HCT116 (cell line): ENCODE results near the gene KRT39. TPM values are rescaled to one million over a fixed set of nuclear protein-coding genes. Genes with fewer than 3 reads are reported as not detected.
"Not testable (repeated sequence)": the region's sequence is repeated elsewhere in the genome, so short reads cannot be mapped to it uniquely, and the experiment has no call there.

Source experiments
- ATAC-seq: fragments of 200-7000 bp; cut with Tn5 transposase; 2 replicates; pipeline ENCODE4 v1.9.1; 2020; ENCODE audit warnings: mild to moderate bottlenecking, moderate library complexity
- BruUV-seq: library from RNA; stranded (reverse); fragments of 400-500 nt; replicated peaks from 2 replicates; lab custom pipeline; 2021; lab: Mats Ljungman, UMichigan
- CTCF ChIA-PET: fragments of 300-600 bp; sonication (Branson Sonifier 250); formaldehyde crosslinking; loops from one replicate; lab custom pipeline; 2021; ENCODE audit warnings: antibody characterized with exemption; lab: Charles Lee
- POLR2A ChIA-PET: fragments of 300-600, 350-600 bp; sonication (Branson Sonifier 250); formaldehyde crosslinking; loops from one replicate; lab custom pipeline; 2021; ENCODE audit warnings: antibody characterized with exemption; lab: Charles Lee
- RAD21 ChIA-PET, 2 experiments: fragments of 300-600 bp; sonication (Branson Sonifier 250); formaldehyde crosslinking; loops; one replicate each; lab custom pipeline; 2023; ENCODE audit warnings: low total read pairs in 2 of 2; ENCODE audit not compliant: uncharacterized antibody in 2 of 2, unreplicated experiment in 2 of 2, low non-redundant PET in 1 of 2; lab: Charles Lee
- DNase-seq: peaks from one replicate; pipeline ENCODE4 v3.0.0-alpha.2; 2010; ENCODE audit warnings: low read depth, low spot score
- H2AFZ ChIP-seq: fragments of 200-600 bp; shearing (Covaris generic), sonication (generic); 2 replicates; pipeline ENCODE4 v1.6.1; 2017; ENCODE audit warnings: low read depth, mixed run types, mixed read lengths, antibody characterized with exemption, low read length; ENCODE audit not compliant: poor library complexity, severe bottlenecking
- H3K27ac ChIP-seq: 2 replicates; pipeline ENCODE4 v1.5.1; 2012; ENCODE audit warnings: low read depth, low read length
- H3K27me3 ChIP-seq: fragments of 200-600 bp; sonication (generic); 2 replicates; pipeline ENCODE4 v1.6.1; 2016; ENCODE audit warnings: mixed run types, low read length, mixed read lengths; ENCODE audit not compliant: insufficient read depth
- H3K36me3 ChIP-seq, 2 experiments: fragments of 200-500 bp in 1 of 2; fragments of 200-600 bp in 1 of 2; sonication (Bioruptor generic) in 1 of 2; sonication (generic) in 1 of 2; 2 replicates each; pipeline versions ENCODE4 v1.5.1 to v1.6.1; 2014 to 2016; ENCODE audit warnings: low read length in 2 of 2, inconsistent platforms in 1 of 2, mixed read lengths in 1 of 2, mixed run types in 1 of 2; ENCODE audit not compliant: insufficient read depth in 2 of 2, control insufficient read depth in 1 of 2
- H3K4me1 ChIP-seq, 2 experiments: fragments of 200-600 bp in 1 of 2; sonication (generic) in 1 of 2; 2 replicates each; pipeline versions ENCODE4 v1.5.1 to v1.6.1; 2012 to 2017; ENCODE audit warnings: low read length in 2 of 2, inconsistent platforms in 1 of 2, mild to moderate bottlenecking in 1 of 2, mixed read lengths in 1 of 2, mixed run types in 1 of 2, moderate library complexity in 1 of 2; ENCODE audit not compliant: insufficient read depth in 2 of 2, control insufficient read depth in 1 of 2
- H3K4me2 ChIP-seq: fragments of 200-600 bp; sonication (generic); 2 replicates; pipeline ENCODE4 v1.6.1; 2017; ENCODE audit warnings: mixed run types, low read length, mixed read lengths
- H3K4me3 ChIP-seq, 2 experiments: fragments of 200-600 bp in 1 of 2; sonication (generic) in 1 of 2; replicated peaks in 1 of 2; 2 replicates each; pipeline ENCODE4 v1.5.1; 2011 to 2016; ENCODE audit warnings: low read length in 2 of 2, control low read depth in 1 of 2, low read depth in 1 of 2, mild to moderate bottlenecking in 1 of 2, mixed read lengths in 1 of 2, mixed run types in 1 of 2
- H3K79me2 ChIP-seq: fragments of 200-600 bp; sonication (generic); 2 replicates; pipeline ENCODE4 v1.6.1; 2017; ENCODE audit warnings: mild to moderate bottlenecking, mixed run types, low read length, moderate library complexity, mixed read lengths; ENCODE audit not compliant: insufficient read depth
- H3K9ac ChIP-seq: fragments of 200-600 bp; sonication (generic); 2 replicates; pipeline ENCODE4 v1.6.1; 2016; ENCODE audit warnings: low read length, mixed read lengths
- H3K9me2 ChIP-seq: fragments of 200-600 bp; sonication (generic), shearing (Covaris generic); 2 replicates; pipeline ENCODE4 v1.6.1; 2017; ENCODE audit warnings: mixed run types, mild to moderate bottlenecking, moderate library complexity; ENCODE audit not compliant: insufficient read depth
- H3K9me3 ChIP-seq, 2 experiments: fragments of 200-500 bp in 1 of 2; fragments of 200-600 bp in 1 of 2; sonication (Bioruptor generic) in 1 of 2; sonication (generic) in 1 of 2; 2 replicates each; pipeline ENCODE4 v1.6.1; 2014 to 2017; ENCODE audit warnings: low read length in 2 of 2, mixed read lengths in 2 of 2, inconsistent platforms in 1 of 2, low read depth in 1 of 2, mild to moderate bottlenecking in 1 of 2, mixed run types in 1 of 2, moderate library complexity in 1 of 2; ENCODE audit not compliant: control insufficient read depth in 1 of 2, insufficient read depth in 1 of 2
- H4K20me1 ChIP-seq: fragments of 200-600 bp; sonication (generic), shearing (Covaris generic); 2 replicates; pipeline ENCODE4 v1.6.1; 2017; ENCODE audit warnings: mixed run types, mild to moderate bottlenecking, moderate library complexity; ENCODE audit not compliant: insufficient read depth
- CEBPB ChIP-seq: IDR thresholded peaks from 2 replicates; pipeline ENCODE4 v1.6.1; 2012; ENCODE audit warnings: low read depth
- ELF1 ChIP-seq: IDR thresholded peaks from 2 replicates; pipeline ENCODE4 v1.6.1; 2012; ENCODE audit warnings: low read depth, borderline replicate concordance
- EZH2 ChIP-seq: fragments of 200-600 bp; sonication (generic); IDR thresholded peaks from 2 replicates; pipeline ENCODE4 v1.6.1; 2017; ENCODE audit warnings: antibody characterized with exemption, mixed run types
- EZH2phosphoT487 ChIP-seq: fragments of 200-600 bp; IDR thresholded peaks from 2 replicates; pipeline ENCODE4 v1.6.1; 2018; ENCODE audit warnings: antibody characterized with exemption, borderline replicate concordance
- FOSL1 ChIP-seq: IDR thresholded peaks from 2 replicates; pipeline ENCODE4 v1.6.1; 2012; ENCODE audit warnings: low read depth
- POLR2A ChIP-seq: IDR thresholded peaks from 2 replicates; pipeline ENCODE4 v1.7.0; 2011; ENCODE audit warnings: borderline replicate concordance; ENCODE audit not compliant: insufficient read depth, insufficient read length; ENCODE audit errors: extremely low read depth
- POLR2AphosphoS5 ChIP-seq: IDR thresholded peaks from 2 replicates; pipeline ENCODE4 v1.6.1; 2011; ENCODE audit warnings: mild to moderate bottlenecking, low read depth, low read length, moderate library complexity
- RAD21 ChIP-seq: IDR thresholded peaks from 2 replicates; pipeline ENCODE4 v1.6.1; 2012; ENCODE audit warnings: low read depth, mild to moderate bottlenecking
- TCF7L2 ChIP-seq: IDR thresholded peaks from 2 replicates; pipeline ENCODE4 v1.7.0; 2011; ENCODE audit warnings: borderline replicate concordance, inconsistent platforms; ENCODE audit not compliant: insufficient read depth, insufficient read length; ENCODE audit errors: extremely low read depth
- YY1 ChIP-seq: IDR thresholded peaks from 2 replicates; pipeline ENCODE4 v1.6.1; 2011; ENCODE audit warnings: low read length, low read depth, moderate library complexity, mild to moderate bottlenecking; ENCODE audit not compliant: insufficient replicate concordance; ENCODE audit errors: extremely low read depth
- ZNF274 ChIP-seq: fragments of 200-500 bp; sonication (Bioruptor generic); IDR thresholded peaks from 2 replicates; pipeline ENCODE4 v1.6.1; 2014; ENCODE audit warnings: mild to moderate bottlenecking, low read depth, low read length, inconsistent platforms
- intact Hi-C: fragments of 100-400 bp; cut with micrococcal nuclease; formaldehyde crosslinking; loops from 2 replicates; pipeline ENCODE4 v1.10.0; 2022
- total RNA-seq: library from RNA; stranded (reverse); gene quantifications from one replicate; pipeline ENCODE4 v1.2.1, GENCODE V29; 2021; ENCODE audit not compliant: unreplicated experiment
- TF ChIP-seq, protein P1 (sequence below), 3 experiments: fragments of 200-600 bp in 1 of 3; sonication (generic) in 1 of 3; IDR thresholded peaks in 2 of 3; conservative IDR thresholded peaks in 1 of 3; 2 replicates each; pipeline ENCODE4 v1.5.1; 2012 to 2017; ENCODE audit warnings: low read depth in 2 of 3, low read length in 2 of 3, antibody characterized with exemption in 1 of 3, borderline replicate concordance in 1 of 3, control low read depth in 1 of 3, mild to moderate bottlenecking in 1 of 3, mixed read lengths in 1 of 3, mixed run types in 1 of 3, moderate library complexity in 1 of 3; ENCODE audit not compliant: insufficient read depth in 1 of 3
- TF ChIP-seq, protein P2 (sequence below): IDR thresholded peaks from 2 replicates; pipeline ENCODE4 v1.6.1; 2011; ENCODE audit warnings: mild to moderate bottlenecking, low read length, moderate library complexity; ENCODE audit not compliant: insufficient replicate concordance; ENCODE audit errors: extremely low read depth

KRT39 gene
- total RNA-seq, 1 experiment from 2014 or later = not detected

DNA sequence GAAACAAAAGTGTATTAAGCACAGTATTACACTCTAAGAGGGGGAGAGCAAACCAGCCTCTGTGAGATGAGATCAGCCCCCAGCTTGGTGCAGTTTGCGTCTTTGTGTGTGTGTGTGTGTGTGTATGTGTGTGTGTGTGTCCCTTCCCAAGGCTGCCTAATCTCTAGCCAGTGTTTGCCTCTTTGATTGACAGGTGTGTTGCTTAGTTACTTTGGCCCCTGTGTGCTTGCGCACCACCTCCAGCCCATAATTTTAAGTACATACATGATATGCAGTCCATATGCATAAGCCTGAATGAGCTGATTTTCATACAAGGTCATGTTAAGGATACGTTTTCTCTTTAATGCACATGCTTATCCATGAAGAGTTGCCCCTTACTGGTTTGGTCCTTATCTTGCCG lies 35.0 kb upstream of the KRT39 start:
- no peaks in the 10 kb centered on the region for H3K79me2 ChIP-seq
- H3K27ac ChIP-seq = no peak overlapping the region
- no peaks in the 10 kb centered on the region for H4K20me1 ChIP-seq
- no peak overlapping the region for H3K4me2 ChIP-seq
- no TSS peak for BruUV-seq
- intact Hi-C loops = no loop called here
- no peak overlapping the region for H3K9ac ChIP-seq
- DNase-seq = no peak
- TF ChIP-seq, protein P1, sequence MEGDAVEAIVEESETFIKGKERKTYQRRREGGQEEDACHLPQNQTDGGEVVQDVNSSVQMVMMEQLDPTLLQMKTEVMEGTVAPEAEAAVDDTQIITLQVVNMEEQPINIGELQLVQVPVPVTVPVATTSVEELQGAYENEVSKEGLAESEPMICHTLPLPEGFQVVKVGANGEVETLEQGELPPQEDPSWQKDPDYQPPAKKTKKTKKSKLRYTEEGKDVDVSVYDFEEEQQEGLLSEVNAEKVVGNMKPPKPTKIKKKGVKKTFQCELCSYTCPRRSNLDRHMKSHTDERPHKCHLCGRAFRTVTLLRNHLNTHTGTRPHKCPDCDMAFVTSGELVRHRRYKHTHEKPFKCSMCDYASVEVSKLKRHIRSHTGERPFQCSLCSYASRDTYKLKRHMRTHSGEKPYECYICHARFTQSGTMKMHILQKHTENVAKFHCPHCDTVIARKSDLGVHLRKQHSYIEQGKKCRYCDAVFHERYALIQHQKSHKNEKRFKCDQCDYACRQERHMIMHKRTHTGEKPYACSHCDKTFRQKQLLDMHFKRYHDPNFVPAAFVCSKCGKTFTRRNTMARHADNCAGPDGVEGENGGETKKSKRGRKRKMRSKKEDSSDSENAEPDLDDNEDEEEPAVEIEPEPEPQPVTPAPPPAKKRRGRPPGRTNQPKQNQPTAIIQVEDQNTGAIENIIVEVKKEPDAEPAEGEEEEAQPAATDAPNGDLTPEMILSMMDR (IDR thresholded peaks at IDR 0.05 in 2 of 3, conservative IDR thresholded peaks at IDR 0.05 in 1 of 3; ENCODE audit: borderline replicate concordance in 1 of 3, insufficient read depth in 1 of 3, low read depth in 2 of 3, low read length in 2 of 3) = no peak
- no peak for TF ChIP-seq CEBPB
- TF ChIP-seq, protein P2, sequence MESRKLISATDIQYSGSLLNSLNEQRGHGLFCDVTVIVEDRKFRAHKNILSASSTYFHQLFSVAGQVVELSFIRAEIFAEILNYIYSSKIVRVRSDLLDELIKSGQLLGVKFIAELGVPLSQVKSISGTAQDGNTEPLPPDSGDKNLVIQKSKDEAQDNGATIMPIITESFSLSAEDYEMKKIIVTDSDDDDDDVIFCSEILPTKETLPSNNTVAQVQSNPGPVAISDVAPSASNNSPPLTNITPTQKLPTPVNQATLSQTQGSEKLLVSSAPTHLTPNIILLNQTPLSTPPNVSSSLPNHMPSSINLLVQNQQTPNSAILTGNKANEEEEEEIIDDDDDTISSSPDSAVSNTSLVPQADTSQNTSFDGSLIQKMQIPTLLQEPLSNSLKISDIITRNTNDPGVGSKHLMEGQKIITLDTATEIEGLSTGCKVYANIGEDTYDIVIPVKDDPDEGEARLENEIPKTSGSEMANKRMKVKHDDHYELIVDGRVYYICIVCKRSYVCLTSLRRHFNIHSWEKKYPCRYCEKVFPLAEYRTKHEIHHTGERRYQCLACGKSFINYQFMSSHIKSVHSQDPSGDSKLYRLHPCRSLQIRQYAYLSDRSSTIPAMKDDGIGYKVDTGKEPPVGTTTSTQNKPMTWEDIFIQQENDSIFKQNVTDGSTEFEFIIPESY = no peak
- no peak for TF ChIP-seq POLR2AphosphoS5
- no peak for TF ChIP-seq RAD21
- no peak for TF ChIP-seq TCF7L2
- no peak for TF ChIP-seq POLR2A
- TF ChIP-seq EZH2 = no peak
- TF ChIP-seq EZH2phosphoT487 = no peak
- no peak for TF ChIP-seq FOSL1
- TF ChIP-seq YY1 = no peak
- no peak for TF ChIP-seq ELF1
- TF ChIP-seq ZNF274 = no peak
- TF ChIP-seq, all 23 proteins: peak for 0
- ChIA-PET RAD21 (no interaction called here), CTCF (no interaction called here), POLR2A (no interaction called here)
- Histone ChIP-seq H3K4me3 (no peak overlapping the region), H3K4me1 (peaks cover 3 to 10% of the 10 kb centered on the region in 2 experiments), H3K9me3 (no peaks in the 10 kb centered on the region), H3K27me3 (no peaks in the 10 kb centered on the region), H3K36me3 (no peaks in the 10 kb centered on the region), H2AFZ (no peak overlapping the region), H3K9me2 (no peaks in the 10 kb centered on the region)
- ATAC-seq = no peak

DNA sequence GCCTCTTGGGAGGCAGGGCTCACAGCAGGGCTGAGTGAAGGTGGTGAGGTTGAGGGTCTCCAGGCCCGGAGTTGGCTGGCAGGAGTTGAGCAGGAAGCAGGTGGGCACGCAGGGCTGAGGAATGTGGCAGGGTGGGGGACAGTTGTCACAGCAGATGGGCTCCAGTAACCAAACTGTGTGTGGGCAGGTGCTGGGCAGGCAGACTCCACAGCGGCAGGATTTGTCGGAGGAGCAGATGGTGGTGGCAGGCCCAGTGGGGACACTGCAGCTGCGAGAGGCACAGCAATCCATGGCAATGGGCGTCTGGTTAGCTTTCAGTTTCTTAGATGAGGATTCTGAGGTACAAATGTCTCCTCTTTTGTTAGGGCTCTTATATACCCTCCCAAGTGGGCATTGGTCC lies 32.8 kb upstream of the KRT39 start, which contains the start of gene KRTAP3-2:
KRTAP3-2 (minus strand) TSS at position 344 of the 400 bp plus-strand sequence; CDS start at position 291, 53 bp downstream.
- H3K36me3 ChIP-seq, H2AFZ ChIP-seq, H3K4me2 ChIP-seq, BruUV-seq, H3K27me3 ChIP-seq, POLR2A ChIA-PET, H3K9me3 ChIP-seq, H3K9me2 ChIP-seq, CTCF ChIA-PET, H3K4me3 ChIP-seq, RAD21 ChIA-PET, H3K79me2 ChIP-seq, H3K27ac ChIP-seq, intact Hi-C loops, ATAC-seq, H3K9ac ChIP-seq, DNase-seq, H4K20me1 ChIP-seq: not testable (repeated sequence)
- peaks cover 5 to 14% of the 10 kb centered on the region in 2 experiments for H3K4me1 ChIP-seq
